Activated gamma-delta T cell treated with anti-CD3 and anti-CD28 coated beads, Interleukin-2, amount 50 U/mL, for 16 hours (primary cell): ENCODE results near the gene MARCKS.
A peak's percentile ranks its signal among the peaks of the same experiment; 100 is the strongest.

Source experiments
- DNase-seq: peaks from one replicate; pipeline ENCODE4 v3.0.0-alpha.2; 2020; ENCODE audit warnings: low read depth

Gene MARCKS

GRCh38 chr6:113853252-113853651 is 3.9 kb upstream of the MARCKS start:
- DNase-seq: no peak

GRCh38 chr6:113854531-113855499 is 2.3 kb upstream of the MARCKS start:
- no peak for DNase-seq

DNA sequence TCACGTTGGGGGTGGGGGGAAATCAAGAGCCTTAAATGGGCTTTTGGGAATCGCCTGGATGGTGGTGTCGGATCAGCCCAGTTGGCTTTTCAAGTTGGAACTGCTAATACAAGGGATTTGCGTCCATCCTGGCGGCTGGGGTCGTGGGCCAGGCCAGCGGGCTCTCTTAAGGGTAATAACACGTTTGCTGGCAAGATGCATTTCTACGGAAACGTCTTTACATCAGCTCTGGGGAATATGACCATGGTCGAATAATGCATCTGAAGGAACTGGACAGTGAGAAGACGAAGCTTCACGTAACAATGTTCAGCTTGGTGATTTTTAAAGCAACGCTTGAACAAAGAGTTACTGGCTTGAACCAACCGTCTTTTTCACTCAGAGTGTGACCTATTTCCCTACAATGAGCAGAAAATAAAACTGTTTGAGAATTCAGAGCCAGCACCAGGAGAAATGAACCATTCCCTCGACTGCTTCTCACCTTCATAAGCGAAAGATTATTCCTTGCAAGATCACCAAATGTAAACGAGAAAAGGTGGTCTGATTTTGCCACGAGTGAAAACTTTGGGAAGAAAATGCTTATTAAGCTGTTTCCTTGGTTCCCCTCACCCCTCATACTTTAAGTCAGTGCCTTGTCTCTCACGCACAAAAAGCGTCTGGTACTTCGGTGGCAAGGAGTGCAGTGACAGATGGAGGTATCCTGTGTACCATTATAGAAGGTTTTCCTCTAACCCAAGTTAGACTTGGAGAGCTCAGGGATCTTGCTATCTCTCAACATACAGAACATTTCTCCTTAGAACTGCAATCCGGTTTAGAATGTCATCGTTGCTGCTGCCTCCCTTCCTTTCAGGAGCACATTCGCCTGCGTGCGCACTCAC is 1.4 kb upstream of the MARCKS start:
- DNase-seq: no peak

GRCh38 chr6:113856375-113856624 is 845 bp upstream of the MARCKS start:
- DNase-seq: no peak

- DNase-seq: no peak
Measured at GRCh38 chr6:113857556-113858479, 673 bp downstream of the MARCKS start.

GRCh38 chr6:113858480-113859348 is 1.6 kb downstream of the MARCKS start:
- peak; percentile 59 for DNase-seq

DNA sequence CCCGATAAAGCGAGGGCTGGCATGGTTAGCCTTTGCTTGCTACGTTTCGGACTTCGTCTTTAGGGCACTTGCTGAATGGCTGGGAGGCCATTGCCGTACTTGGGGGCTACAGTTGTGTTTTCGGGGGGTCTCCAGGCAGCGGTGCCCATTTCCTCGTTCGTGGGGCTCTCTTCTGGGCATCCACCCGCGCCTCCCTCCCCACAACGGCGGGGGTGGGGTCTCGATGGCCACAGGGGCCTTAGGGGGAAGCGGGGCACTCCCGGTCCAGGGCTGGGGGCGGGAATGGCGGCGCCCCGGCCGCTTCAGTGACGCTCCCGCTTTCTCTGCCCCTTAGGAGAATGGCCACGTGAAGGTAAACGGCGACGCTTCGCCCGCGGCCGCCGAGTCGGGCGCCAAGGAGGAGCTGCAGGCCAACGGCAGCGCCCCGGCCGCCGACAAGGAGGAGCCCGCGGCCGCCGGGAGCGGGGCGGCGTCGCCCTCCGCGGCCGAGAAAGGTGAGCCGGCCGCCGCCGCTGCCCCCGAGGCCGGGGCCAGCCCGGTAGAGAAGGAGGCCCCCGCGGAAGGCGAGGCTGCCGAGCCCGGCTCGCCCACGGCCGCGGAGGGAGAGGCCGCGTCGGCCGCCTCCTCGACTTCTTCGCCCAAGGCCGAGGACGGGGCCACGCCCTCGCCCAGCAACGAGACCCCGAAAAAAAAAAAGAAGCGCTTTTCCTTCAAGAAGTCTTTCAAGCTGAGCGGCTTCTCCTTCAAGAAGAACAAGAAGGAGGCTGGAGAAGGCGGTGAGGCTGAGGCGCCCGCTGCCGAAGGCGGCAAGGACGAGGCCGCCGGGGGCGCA is 2.4 kb downstream of the MARCKS start:
- no peak for DNase-seq

- no peak for DNase-seq
Measured at GRCh38 chr6:113860181-113860955, 3.2 kb downstream of the MARCKS start.

DNA sequence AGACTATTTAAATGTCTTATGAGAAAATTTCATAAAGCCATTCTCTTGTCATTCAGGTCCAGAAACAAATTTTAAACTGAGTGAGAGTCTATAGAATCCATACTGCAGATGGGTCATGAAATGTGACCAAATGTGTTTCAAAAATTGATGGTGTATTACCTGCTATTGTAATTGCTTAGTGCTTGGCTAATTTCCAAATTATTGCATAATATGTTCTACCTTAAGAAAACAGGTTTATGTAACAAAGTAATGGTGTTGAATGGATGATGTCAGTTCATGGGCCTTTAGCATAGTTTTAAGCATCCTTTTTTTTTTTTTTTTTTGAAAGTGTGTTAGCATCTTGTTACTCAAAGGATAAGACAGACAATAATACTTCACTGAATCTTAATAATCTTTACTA is 5.0 kb downstream of the MARCKS start:
- DNase-seq: no peak

- no peak for DNase-seq
Measured at GRCh38 chr6:113870917-113871316, 13.8 kb downstream of the MARCKS start.

GRCh38 chr6:113871975-113872374 is 14.8 kb downstream of the MARCKS start:
- DNase-seq: no peak

GRCh38 chr6:113873043-113873667 is 16.0 kb downstream of the MARCKS start:
- no peak for DNase-seq

DNA sequence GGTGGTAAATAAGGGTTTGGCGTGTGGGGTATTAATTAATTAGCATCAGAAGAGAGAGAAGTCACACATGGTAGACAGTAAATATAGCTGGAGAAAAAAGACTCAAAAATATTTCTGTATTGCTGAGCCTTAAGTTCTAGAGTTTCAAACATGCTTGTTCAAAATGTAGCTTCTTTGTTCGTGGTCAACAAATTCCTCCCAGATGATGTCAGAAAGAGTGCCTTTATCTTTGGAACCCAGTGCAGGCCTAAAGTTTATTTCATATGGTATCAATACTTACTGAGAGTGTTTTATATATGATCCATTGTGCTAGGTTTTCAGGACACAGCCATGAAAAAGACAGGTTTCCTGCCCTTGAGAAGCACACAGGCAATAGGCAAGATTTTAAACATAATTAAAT is 18.3 kb downstream of the MARCKS start:
- DNase-seq: no peak

DNA sequence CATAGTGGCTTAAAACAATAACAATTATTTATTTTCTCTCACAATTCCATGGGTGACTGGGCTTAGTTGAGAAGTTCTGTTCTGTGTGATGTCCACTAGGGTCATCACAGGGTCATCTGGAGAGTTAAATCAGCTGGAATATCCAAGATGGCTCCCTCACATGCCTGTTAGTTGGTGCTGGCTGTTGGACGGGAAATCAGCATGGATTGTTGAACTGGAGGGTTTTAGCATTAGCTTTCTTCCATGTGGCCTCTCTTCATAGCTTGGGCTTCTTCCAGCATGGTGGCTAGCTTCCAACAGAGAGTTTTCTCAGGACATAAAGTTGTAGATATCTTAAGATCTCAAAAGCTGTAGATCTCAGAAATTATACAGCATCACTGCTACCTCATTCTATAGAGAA is 19.6 kb downstream of the MARCKS start:
- no peak for DNase-seq

DNA sequence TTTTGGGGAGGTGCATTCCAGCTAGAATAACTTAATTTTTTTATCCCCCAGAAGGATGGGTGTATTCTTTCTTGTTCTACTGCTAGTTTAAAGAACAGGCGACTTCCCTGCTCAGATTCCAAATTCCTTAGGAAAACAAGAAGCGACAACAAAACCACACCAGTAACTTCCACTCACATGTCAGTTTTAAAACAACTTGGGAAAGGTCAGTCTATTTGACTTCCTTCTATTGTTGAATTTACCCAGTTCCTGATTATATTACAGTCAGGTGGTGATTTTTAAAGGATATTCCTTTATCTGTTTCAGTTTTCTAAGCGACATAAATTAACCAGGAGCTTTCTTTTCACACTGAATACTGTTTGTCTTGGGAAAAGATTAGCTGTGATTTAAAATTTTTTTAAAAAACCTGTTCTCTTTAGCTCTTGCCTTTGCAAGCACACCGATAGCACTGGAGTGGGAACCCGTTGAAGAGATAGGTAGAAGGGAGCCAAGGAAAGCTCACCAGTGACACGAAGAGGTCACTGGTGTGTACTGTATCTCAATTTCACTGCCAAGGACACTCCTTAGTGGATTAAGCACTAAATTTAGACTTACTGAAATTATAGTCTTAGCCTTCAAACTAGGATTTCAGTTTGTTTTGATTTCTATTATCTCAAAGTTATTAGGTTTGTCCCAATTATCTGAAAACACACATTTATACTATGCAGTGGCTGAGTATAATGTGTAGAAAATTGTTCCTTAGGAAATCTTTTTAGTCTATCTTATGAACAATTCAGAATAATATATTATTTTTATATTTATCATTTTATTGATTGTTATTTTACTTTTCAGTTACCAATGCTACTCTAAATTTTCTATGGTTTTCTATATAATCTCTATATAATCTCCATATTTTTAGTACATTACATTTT is 22.3 kb downstream of the MARCKS start:
- no peak for DNase-seq

- DNase-seq: no peak
Measured at GRCh38 chr6:113881478-113881980, 24.4 kb downstream of the MARCKS start.

DNA sequence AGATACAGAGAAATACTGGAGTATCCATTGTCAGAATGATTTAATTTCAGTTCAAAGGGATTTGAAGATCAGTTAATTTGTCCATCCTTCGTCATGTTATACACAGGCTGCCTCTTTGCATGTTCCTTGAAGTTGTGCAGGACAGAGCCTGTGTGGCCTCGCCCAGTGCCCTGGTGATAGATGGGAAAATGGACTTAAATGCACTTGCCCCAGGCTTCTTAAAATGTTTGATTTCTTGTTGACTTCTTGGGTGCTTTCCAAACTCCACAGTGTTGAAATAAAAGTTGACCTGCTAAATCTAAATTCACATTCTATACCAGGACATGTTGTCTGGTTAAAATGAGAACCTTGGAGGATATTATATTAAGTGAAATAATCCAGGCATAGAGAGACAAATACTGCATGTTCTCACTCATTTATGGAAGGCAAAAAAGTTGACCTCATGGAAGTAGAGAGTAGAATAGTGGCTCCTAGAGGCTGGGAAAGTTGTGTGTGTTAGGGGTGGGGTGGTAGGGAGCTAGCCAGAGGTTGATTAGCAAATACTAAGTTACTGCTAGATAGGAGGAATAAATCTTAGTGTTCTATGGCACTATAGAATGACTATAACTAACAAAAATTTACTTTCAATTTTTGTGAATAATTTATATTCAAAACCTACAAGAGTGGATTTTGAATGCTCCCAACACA is 25.3 kb downstream of the MARCKS start:
- DNase-seq: no peak
